PFSK-1 (cell line): ENCODE data around the gene C20orf96.

Source experiments
- POLR2AphosphoS5 ChIP-seq: IDR thresholded peaks from 2 replicates; pipeline ENCODE4 v1.6.1; 2012; ENCODE audit warnings: low read depth, mild to moderate bottlenecking, control low read depth, low read length, moderate library complexity
- TF ChIP-seq, protein P1 (sequence below), 2 experiments: IDR thresholded peaks; 2 replicates each; pipeline versions ENCODE4 v1.6.1 to v1.8.0; 2011 to 2012; ENCODE audit warnings: low read depth in 2 of 2, low read length in 2 of 2, control low read depth in 1 of 2, inconsistent platforms in 1 of 2, mild to moderate bottlenecking in 1 of 2, moderate library complexity in 1 of 2; ENCODE audit not compliant: insufficient read depth in 1 of 2

DNA sequence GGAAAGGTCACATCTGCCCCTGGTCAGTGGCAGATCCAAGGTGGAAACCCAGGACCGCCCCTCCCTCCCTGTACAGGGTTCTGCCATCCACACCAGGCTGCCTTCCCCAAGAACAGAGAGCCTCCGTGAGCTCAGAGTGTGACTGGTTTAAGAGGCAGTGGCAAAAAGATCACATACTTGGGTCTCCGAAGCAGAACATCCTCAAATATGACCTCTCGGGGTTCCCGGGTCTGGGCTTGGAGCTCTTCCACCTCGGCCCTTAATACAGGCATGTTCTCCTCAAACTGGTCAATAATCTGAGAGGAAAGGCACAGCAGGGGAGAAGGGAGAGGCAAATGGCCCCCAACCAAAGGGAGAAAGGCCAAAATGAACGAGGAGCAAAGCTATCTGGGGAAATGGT lies 14.8 kb downstream of the C20orf96 start:
- no peak for TF ChIP-seq POLR2AphosphoS5
- TF ChIP-seq, protein P1, sequence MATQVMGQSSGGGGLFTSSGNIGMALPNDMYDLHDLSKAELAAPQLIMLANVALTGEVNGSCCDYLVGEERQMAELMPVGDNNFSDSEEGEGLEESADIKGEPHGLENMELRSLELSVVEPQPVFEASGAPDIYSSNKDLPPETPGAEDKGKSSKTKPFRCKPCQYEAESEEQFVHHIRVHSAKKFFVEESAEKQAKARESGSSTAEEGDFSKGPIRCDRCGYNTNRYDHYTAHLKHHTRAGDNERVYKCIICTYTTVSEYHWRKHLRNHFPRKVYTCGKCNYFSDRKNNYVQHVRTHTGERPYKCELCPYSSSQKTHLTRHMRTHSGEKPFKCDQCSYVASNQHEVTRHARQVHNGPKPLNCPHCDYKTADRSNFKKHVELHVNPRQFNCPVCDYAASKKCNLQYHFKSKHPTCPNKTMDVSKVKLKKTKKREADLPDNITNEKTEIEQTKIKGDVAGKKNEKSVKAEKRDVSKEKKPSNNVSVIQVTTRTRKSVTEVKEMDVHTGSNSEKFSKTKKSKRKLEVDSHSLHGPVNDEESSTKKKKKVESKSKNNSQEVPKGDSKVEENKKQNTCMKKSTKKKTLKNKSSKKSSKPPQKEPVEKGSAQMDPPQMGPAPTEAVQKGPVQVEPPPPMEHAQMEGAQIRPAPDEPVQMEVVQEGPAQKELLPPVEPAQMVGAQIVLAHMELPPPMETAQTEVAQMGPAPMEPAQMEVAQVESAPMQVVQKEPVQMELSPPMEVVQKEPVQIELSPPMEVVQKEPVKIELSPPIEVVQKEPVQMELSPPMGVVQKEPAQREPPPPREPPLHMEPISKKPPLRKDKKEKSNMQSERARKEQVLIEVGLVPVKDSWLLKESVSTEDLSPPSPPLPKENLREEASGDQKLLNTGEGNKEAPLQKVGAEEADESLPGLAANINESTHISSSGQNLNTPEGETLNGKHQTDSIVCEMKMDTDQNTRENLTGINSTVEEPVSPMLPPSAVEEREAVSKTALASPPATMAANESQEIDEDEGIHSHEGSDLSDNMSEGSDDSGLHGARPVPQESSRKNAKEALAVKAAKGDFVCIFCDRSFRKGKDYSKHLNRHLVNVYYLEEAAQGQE (IDR thresholded peaks at IDR 0.05; ENCODE audit: insufficient read depth in 1 of 2, low read depth in 2 of 2, low read length in 2 of 2): no peak
